Liver (tissue), 3 donors: ENCODE measurements around the gene IPPK.

Source experiments
- CTCF ChIP-seq: fragments of 150-350 bp; IDR thresholded peaks from 2 replicates; pipeline ENCODE4 v1.5.1; 2017; ENCODE audit warnings: improper control_type of control experiment, low read depth, low read length; ENCODE audit not compliant: missing input control
- EGR1 ChIP-seq, 2 donors: IDR thresholded peaks; 2 replicates each; pipeline ENCODE4 v1.6.1; 2016 to 2018; ENCODE audit warnings: antibody characterized with exemption in 2 of 2, low read depth in 2 of 2
- JUND ChIP-seq, 2 donors: IDR thresholded peaks; 2 replicates each; pipeline ENCODE4 v1.6.1; 2016; ENCODE audit warnings: antibody characterized with exemption in 2 of 2
- NR2F2 ChIP-seq: IDR thresholded peaks from 2 replicates; pipeline ENCODE4 v1.6.1; 2016; ENCODE audit warnings: antibody characterized with exemption
- RAD21 ChIP-seq, 2 donors: IDR thresholded peaks; 2 replicates each; pipeline ENCODE4 v1.6.1; 2016; ENCODE audit warnings: antibody characterized with exemption in 2 of 2, mild to moderate bottlenecking in 2 of 2
- RXRA ChIP-seq, 2 donors: IDR thresholded peaks; 2 replicates each; pipeline ENCODE4 v1.6.1; 2017 to 2018; ENCODE audit warnings: antibody characterized with exemption in 2 of 2, mild to moderate bottlenecking in 1 of 2
- TAF1 ChIP-seq: conservative IDR thresholded peaks from 2 replicates; pipeline ENCODE4 v1.6.1; 2016; ENCODE audit warnings: antibody characterized with exemption, mild to moderate bottlenecking
- TF ChIP-seq, protein P1 (sequence below): IDR thresholded peaks from 2 replicates; pipeline ENCODE4 v1.6.1; 2016; ENCODE audit warnings: antibody characterized with exemption, mild to moderate bottlenecking
- TF ChIP-seq, protein P2 (sequence below): IDR thresholded peaks from 2 replicates; pipeline ENCODE4 v1.6.1; 2016; ENCODE audit warnings: antibody characterized with exemption
- donor health status: healthy.
- donor health status: healthy.

DNA sequence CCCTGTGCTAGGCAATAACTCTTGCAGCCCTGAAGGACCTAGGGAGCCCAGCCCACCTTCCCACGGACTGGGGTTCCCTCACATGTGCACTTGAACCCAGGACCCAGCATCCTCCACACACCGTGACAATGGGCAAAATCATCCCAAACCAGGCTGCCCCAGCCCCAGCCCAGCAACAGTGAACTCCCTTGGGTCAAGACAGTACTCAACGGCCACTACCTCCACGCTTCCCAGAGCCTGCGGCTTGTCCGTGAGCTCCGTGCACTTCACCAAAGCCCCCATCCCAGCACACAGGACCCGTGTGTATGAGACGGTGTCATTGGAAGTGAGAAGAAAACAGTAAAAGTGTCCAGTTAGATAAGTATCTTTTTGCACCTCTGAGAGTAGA lies 55.8 kb downstream of the IPPK start:
- TF ChIP-seq CTCF (no peak), JUND (IDR thresholded peaks at IDR 0.05) (no peak), TAF1 (no peak), RAD21 (IDR thresholded peaks at IDR 0.05) (no peak), EGR1 (IDR thresholded peaks at IDR 0.05; ENCODE audit: low read depth in 2 of 2) (no peak), RXRA (IDR thresholded peaks at IDR 0.05) (no peak), NR2F2 (no peak)
- TF ChIP-seq, protein P1, sequence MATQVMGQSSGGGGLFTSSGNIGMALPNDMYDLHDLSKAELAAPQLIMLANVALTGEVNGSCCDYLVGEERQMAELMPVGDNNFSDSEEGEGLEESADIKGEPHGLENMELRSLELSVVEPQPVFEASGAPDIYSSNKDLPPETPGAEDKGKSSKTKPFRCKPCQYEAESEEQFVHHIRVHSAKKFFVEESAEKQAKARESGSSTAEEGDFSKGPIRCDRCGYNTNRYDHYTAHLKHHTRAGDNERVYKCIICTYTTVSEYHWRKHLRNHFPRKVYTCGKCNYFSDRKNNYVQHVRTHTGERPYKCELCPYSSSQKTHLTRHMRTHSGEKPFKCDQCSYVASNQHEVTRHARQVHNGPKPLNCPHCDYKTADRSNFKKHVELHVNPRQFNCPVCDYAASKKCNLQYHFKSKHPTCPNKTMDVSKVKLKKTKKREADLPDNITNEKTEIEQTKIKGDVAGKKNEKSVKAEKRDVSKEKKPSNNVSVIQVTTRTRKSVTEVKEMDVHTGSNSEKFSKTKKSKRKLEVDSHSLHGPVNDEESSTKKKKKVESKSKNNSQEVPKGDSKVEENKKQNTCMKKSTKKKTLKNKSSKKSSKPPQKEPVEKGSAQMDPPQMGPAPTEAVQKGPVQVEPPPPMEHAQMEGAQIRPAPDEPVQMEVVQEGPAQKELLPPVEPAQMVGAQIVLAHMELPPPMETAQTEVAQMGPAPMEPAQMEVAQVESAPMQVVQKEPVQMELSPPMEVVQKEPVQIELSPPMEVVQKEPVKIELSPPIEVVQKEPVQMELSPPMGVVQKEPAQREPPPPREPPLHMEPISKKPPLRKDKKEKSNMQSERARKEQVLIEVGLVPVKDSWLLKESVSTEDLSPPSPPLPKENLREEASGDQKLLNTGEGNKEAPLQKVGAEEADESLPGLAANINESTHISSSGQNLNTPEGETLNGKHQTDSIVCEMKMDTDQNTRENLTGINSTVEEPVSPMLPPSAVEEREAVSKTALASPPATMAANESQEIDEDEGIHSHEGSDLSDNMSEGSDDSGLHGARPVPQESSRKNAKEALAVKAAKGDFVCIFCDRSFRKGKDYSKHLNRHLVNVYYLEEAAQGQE: no peak
- TF ChIP-seq, protein P2, sequence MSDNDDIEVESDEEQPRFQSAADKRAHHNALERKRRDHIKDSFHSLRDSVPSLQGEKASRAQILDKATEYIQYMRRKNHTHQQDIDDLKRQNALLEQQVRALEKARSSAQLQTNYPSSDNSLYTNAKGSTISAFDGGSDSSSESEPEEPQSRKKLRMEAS: no peak
